ENCODE data around the gene CXorf58. TPM values are rescaled to one million over a fixed set of nuclear protein-coding genes. Genes with fewer than 3 reads are reported as not detected.

The CXorf58 gene
- total RNA-seq, 1 experiment from 2014 or later = 0.11 TPM

Other genes starting within 250 kb of the CXorf58 start
- 411 and 415 TPM in 2 replicates for gene PRDX4, start 240.5 kb upstream of the CXorf58 start, total RNA-seq (2014; rRNA removed; shearing (Covaris generic))
- gene ACOT9, start 164.7 kb upstream of the CXorf58 start, total RNA-seq (2014; rRNA removed; shearing (Covaris generic)) = 43.4 and 48.3 TPM in 2 replicates
- gene SAT1, start 124.8 kb upstream of the CXorf58 start, total RNA-seq (2014; rRNA removed; shearing (Covaris generic)) = 480 and 515 TPM in 2 replicates
- 38.6 and 52.6 TPM in 2 replicates for gene APOO, start 68 bp upstream of the CXorf58 start, total RNA-seq (2014; rRNA removed; shearing (Covaris generic))
- gene KLHL15, start 119.2 kb downstream of the CXorf58 start, total RNA-seq (2014; rRNA removed; shearing (Covaris generic)) = 11.9 and 12.4 TPM in 2 replicates
- gene EIF2S3, start 146.9 kb downstream of the CXorf58 start, total RNA-seq (2014; rRNA removed; shearing (Covaris generic)) = 400 and 410 TPM in 2 replicates
- 21.8 and 24.8 TPM in 2 replicates for gene ZFX, start 241.7 kb downstream of the CXorf58 start, total RNA-seq (2014; rRNA removed; shearing (Covaris generic))